ENCODE results near the gene BCR.

GRCh38 chr22:23219317-23219716, 39.0 kb downstream of the BCR start:
- TF ChIP-seq, protein P1, sequence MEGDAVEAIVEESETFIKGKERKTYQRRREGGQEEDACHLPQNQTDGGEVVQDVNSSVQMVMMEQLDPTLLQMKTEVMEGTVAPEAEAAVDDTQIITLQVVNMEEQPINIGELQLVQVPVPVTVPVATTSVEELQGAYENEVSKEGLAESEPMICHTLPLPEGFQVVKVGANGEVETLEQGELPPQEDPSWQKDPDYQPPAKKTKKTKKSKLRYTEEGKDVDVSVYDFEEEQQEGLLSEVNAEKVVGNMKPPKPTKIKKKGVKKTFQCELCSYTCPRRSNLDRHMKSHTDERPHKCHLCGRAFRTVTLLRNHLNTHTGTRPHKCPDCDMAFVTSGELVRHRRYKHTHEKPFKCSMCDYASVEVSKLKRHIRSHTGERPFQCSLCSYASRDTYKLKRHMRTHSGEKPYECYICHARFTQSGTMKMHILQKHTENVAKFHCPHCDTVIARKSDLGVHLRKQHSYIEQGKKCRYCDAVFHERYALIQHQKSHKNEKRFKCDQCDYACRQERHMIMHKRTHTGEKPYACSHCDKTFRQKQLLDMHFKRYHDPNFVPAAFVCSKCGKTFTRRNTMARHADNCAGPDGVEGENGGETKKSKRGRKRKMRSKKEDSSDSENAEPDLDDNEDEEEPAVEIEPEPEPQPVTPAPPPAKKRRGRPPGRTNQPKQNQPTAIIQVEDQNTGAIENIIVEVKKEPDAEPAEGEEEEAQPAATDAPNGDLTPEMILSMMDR (IDR thresholded peaks at IDR 0.05): no peak
- TF ChIP-seq EZH2 (IDR thresholded peaks at IDR 0.05; ENCODE audit: borderline replicate concordance, insufficient read depth, low read depth, low read length, poor library complexity, severe bottlenecking): no peak

Data from B cell (primary cell).